NCI-H1930 (cell line): ENCODE measurements around the gene POU6F2.

Source experiments
- DNase-seq, 2 experiments: peaks; one replicate each; lab custom pipeline; 2025; lab: John Stamatoyannopoulos, UW

Gene POU6F2

GRCh38 chr7:39400836-39401235, 423.1 kb downstream of the POU6F2 start:
- DNase-seq = no peak

GRCh38 chr7:39402034-39402433, 424.3 kb downstream of the POU6F2 start:
- DNase-seq = no peak

- DNase-seq = no peak
Observed at GRCh38 chr7:39404907-39405306, 427.2 kb downstream of the POU6F2 start.

GRCh38 chr7:39405581-39405980, 427.9 kb downstream of the POU6F2 start:
- no peak for DNase-seq

DNA sequence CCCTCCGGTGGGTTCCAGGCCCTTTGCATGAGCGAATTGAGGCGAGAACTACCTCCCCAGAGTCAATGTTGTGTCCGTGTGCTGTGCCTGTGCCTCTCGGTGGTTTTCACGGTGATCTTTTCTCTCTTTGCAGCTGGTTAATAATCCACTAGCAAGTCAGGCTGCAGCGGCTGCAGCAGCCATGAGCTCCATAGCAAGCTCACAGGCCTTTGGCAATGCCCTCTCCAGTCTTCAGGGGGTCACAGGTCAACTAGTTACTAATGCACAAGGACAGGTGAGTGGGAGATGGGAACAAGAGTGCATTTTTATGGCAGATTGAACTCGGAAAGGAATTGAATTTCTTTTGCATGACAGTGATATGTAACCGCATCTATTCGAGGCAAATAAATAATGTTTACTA, 428.8 kb downstream of the POU6F2 start:
- DNase-seq = no peak

- no peak for DNase-seq
Observed at GRCh38 chr7:39407137-39407536, 429.4 kb downstream of the POU6F2 start.

DNA sequence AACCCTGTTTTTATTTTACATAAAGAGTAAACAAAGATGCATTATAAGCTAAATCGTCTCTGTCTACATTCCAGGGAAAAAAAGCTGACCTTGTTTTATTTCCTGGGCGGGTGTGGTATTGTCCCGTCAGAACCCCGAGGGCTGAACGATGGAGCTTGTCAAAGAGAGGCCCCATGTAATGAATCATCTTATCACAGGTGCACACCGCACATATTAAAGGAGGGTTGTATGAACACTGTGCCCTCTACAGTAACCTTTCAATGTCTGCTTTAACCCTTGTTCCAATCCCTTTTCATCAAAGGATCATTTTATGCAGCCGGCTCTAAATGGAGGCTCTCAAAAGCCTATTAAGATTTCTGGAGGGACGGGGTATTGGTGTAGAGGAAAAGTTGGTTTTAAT, 430.0 kb downstream of the POU6F2 start:
- no peak for DNase-seq

GRCh38 chr7:39408906-39409305, 431.2 kb downstream of the POU6F2 start:
- DNase-seq = no peak

- no peak for DNase-seq
Observed at GRCh38 chr7:39410582-39410981, 432.9 kb downstream of the POU6F2 start.

- no peak for DNase-seq
Observed at GRCh38 chr7:39413636-39414223, 436.0 kb downstream of the POU6F2 start.

- peak; percentile 3 for DNase-seq
Observed at GRCh38 chr7:39414224-39415035, 436.7 kb downstream of the POU6F2 start.

GRCh38 chr7:39415091-39415787, 437.5 kb downstream of the POU6F2 start:
- DNase-seq = no peak

- no peak for DNase-seq
Observed at GRCh38 chr7:39416866-39417265, 439.2 kb downstream of the POU6F2 start.

- DNase-seq = no peak
Observed at GRCh38 chr7:39417642-39418041, 439.9 kb downstream of the POU6F2 start.

GRCh38 chr7:39421251-39421650, 443.5 kb downstream of the POU6F2 start:
- no peak for DNase-seq

GRCh38 chr7:39421661-39422060, 444.0 kb downstream of the POU6F2 start:
- no peak for DNase-seq

DNA sequence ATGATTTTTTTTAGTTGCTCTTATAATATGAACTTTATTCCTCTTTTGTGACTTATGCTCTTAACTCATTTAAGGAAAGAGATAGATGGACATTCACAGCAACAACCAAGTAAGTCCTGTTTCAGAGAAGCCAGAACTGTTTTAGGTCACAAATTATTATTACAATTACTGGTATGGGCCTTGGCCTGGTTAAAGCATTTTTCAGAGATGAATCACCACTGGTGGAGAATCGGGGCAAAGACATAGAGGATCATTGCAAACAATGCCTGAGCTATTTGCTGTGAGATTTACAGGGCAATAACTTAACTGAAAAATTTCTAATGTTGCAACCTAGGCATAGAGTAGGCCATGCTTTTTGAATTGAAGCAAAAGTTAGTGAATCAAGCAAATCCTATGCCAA, 450.5 kb downstream of the POU6F2 start:
- DNase-seq = no peak

DNA sequence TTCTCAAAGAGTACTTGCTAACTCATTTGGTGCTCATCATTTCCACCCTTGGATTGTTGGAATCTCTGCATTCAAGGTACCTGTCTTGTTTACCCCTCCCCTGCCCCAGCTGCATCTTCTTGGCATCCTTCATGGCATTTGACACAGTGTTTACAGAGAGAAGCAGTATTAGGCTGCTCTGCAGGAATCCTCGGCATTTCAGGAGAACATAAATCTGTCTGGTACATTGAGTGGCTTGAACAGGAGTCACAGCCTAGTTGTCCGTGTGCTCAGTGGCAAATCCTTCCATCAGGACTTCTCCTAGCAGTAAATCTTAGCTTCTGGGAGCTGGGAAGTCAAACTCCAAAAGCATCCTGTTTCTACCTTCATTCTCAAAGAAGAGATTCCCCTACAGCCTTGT, 451.7 kb downstream of the POU6F2 start:
- no peak for DNase-seq

- no peak for DNase-seq
Observed at GRCh38 chr7:39430441-39430840, 452.7 kb downstream of the POU6F2 start.

GRCh38 chr7:39430909-39431641, 453.4 kb downstream of the POU6F2 start:
- DNase-seq = no peak

GRCh38 chr7:39432368-39432767, 454.7 kb downstream of the POU6F2 start:
- DNase-seq = no peak

- DNase-seq = no peak
Observed at GRCh38 chr7:39432807-39433416, 455.2 kb downstream of the POU6F2 start.
